Ishikawa (cell line): Measurements from ENCODE around the gene AGFG1.

ENCODE experiments used
- CEBPB ChIP-seq: IDR thresholded peaks from 2 replicates; pipeline ENCODE4 v1.6.1; 2012
- CREB1 ChIP-seq: IDR thresholded peaks from 2 replicates; pipeline ENCODE4 v1.6.1; 2012; ENCODE audit warnings: low read depth
- EGR1 ChIP-seq: IDR thresholded peaks from 2 replicates; pipeline ENCODE4 v1.6.1; 2012
- EP300 ChIP-seq: IDR thresholded peaks from 2 replicates; pipeline ENCODE4 v1.6.1; 2012; ENCODE audit warnings: borderline replicate concordance
- FOXM1 ChIP-seq: IDR thresholded peaks from 2 replicates; pipeline ENCODE4 v1.6.1; 2012; ENCODE audit warnings: low read depth, borderline replicate concordance
- MAX ChIP-seq: IDR thresholded peaks from 2 replicates; pipeline ENCODE4 v1.6.1; 2012
- NFIC ChIP-seq: IDR thresholded peaks from 2 replicates; pipeline ENCODE4 v1.6.1; 2012
- RAD21 ChIP-seq: IDR thresholded peaks from 2 replicates; pipeline ENCODE4 v1.6.1; 2012; ENCODE audit warnings: low read depth
- REST ChIP-seq: IDR thresholded peaks from 2 replicates; pipeline ENCODE4 v1.6.1; 2012; ENCODE audit warnings: low read depth, mild to moderate bottlenecking
- TAF1 ChIP-seq: IDR thresholded peaks from 2 replicates; pipeline ENCODE4 v1.6.1; 2012; ENCODE audit warnings: low read depth, mild to moderate bottlenecking
- TCF12 ChIP-seq: IDR thresholded peaks from 2 replicates; pipeline ENCODE4 v1.6.1; 2012; ENCODE audit warnings: low read depth
- TEAD4 ChIP-seq: IDR thresholded peaks from 2 replicates; pipeline ENCODE4 v1.6.1; 2012
- USF1 ChIP-seq: IDR thresholded peaks from 2 replicates; pipeline ENCODE4 v1.6.1; 2012
- YY1 ChIP-seq: IDR thresholded peaks from 2 replicates; pipeline ENCODE4 v1.6.1; 2012; ENCODE audit warnings: low read depth
- ZBTB7A ChIP-seq: IDR thresholded peaks from 2 replicates; pipeline ENCODE4 v1.6.1; 2012; ENCODE audit warnings: low read depth

AGFG1 gene

GRCh38 chr2:227450311-227450841 is 21.6 kb upstream of the AGFG1 start:
- TF ChIP-seq EGR1, result no peak
- TF ChIP-seq FOXM1, result no peak
- no peak for TF ChIP-seq EP300
- TF ChIP-seq YY1, result no peak
- TF ChIP-seq CREB1, result no peak
- no peak for TF ChIP-seq REST
- TF ChIP-seq CEBPB, result no peak
- TF ChIP-seq USF1, result no peak
- TF ChIP-seq MAX, result no peak
- TF ChIP-seq TCF12, result no peak
- no peak for TF ChIP-seq ZBTB7A
- TF ChIP-seq TEAD4, result no peak
- no peak for TF ChIP-seq TAF1
- TF ChIP-seq NFIC, result no peak
- no peak for TF ChIP-seq RAD21

GRCh38 chr2:227450926-227451654 is 20.9 kb upstream of the AGFG1 start:
- no peak for TF ChIP-seq EGR1

- no peak for TF ChIP-seq USF1
- no peak for TF ChIP-seq ZBTB7A
- no peak for TF ChIP-seq CEBPB
- TF ChIP-seq EP300, result no peak
- TF ChIP-seq TAF1, result no peak
- TF ChIP-seq YY1, result no peak
- TF ChIP-seq NFIC, result no peak
- no peak for TF ChIP-seq RAD21
- no peak for TF ChIP-seq FOXM1
- TF ChIP-seq TEAD4, result no peak
Measured at GRCh38 chr2:227451655-227451992, 20.3 kb upstream of the AGFG1 start.

GRCh38 chr2:227453810-227454209 is 18.1 kb upstream of the AGFG1 start:
- no peak for TF ChIP-seq REST
- no peak for TF ChIP-seq YY1
- TF ChIP-seq USF1, result no peak
- no peak for TF ChIP-seq FOXM1
- no peak for TF ChIP-seq TEAD4
- TF ChIP-seq EP300, result no peak
- TF ChIP-seq TAF1, result no peak
- no peak for TF ChIP-seq EGR1
- TF ChIP-seq CEBPB, result no peak

GRCh38 chr2:227454323-227454860 is 17.6 kb upstream of the AGFG1 start:
- TF ChIP-seq CEBPB (no peak), EGR1 (no peak), NFIC (no peak), TEAD4 (no peak), FOXM1 (no peak), MAX (no peak), EP300 (no peak), USF1 (no peak)
